Central memory CD8-positive, alpha-beta T cell (primary cell): ENCODE measurements around the gene AFG3L2.

Source experiments
- ATAC-seq: fragments of 150-1000 bp; cut with Tn5 transposase; replicated peaks from 2 replicates; pipeline ENCODE4 v1.10.0; 2022; ENCODE audit warnings: mild to moderate bottlenecking, moderate FRiP score, moderate number of reproducible peaks; ENCODE audit not compliant: poor library complexity, severe bottlenecking; ENCODE audit errors: extremely low read depth
- DNase-seq, 2 donors: peaks; one replicate each; pipeline ENCODE4 v3.0.0; 2021; ENCODE audit warnings: low spot score in 2 of 2
- H3K27ac Mint-ChIP-seq: one replicate; pipeline ENCODE4 v1.8.0; 2022; ENCODE audit warnings: low read depth, mild to moderate bottlenecking, moderate library complexity, mixed read lengths
- H3K27me3 Mint-ChIP-seq: one replicate; pipeline ENCODE4 v1.8.0; 2022; ENCODE audit warnings: mixed read lengths
- H3K36me3 Mint-ChIP-seq: one replicate; pipeline ENCODE4 v1.8.0; 2022; ENCODE audit warnings: mild to moderate bottlenecking, moderate library complexity, mixed read lengths; ENCODE audit not compliant: insufficient read depth
- H3K4me1 Mint-ChIP-seq: one replicate; pipeline ENCODE4 v1.8.0; 2022; ENCODE audit warnings: mixed read lengths
- H3K4me3 Mint-ChIP-seq: one replicate; pipeline ENCODE4 v1.8.0; 2022; ENCODE audit warnings: mild to moderate bottlenecking, moderate library complexity, mixed read lengths
- H3K9me3 Mint-ChIP-seq: one replicate; pipeline ENCODE4 v1.8.0; 2022; ENCODE audit warnings: mixed read lengths

The AFG3L2 gene

DNA sequence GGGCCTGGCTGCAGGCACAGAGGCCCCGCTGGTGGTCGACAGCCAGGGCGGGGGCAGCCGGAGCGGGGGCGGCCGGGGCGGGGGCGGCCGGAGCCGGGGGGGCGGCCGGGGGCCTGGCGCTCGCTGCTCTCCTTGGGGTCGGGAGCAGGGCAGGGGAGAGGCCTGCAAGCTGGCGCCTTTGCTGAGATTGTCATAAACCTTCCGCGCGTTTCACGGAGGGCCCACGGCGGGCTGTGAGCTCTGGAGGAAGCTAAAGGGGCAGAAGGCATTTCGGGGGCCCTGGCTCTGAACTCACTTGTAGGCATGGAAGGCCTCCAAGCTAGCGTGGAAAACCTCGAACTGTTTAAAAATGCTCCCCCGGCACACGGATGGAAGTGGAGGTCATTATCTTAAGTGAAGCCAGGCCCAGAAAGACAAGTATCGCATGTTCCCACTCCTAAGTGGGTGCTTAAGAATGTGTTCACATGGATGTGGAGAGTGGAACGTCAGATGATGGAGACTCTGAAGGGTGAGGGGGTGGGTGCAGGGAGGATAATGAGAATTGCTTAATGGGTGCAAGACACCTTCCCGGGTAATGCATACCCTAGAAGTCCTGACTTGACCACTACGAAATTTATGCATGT lies 31.3 kb upstream of the AFG3L2 start:
- peak; percentile 12 for ATAC-seq
- Mint-ChIP-seq H3K36me3 (peaks cover 4% of the 10 kb centered on the region), H3K9me3 (no peaks in the 10 kb centered on the region), H3K27me3 (peaks cover 23% of the 10 kb centered on the region), H3K4me1 (peaks cover 23% of the 10 kb centered on the region), H3K27ac (no peak overlapping the region), H3K4me3 (peak overlapping the region; percentile 79)
- DNase-seq, result no peak

DNA sequence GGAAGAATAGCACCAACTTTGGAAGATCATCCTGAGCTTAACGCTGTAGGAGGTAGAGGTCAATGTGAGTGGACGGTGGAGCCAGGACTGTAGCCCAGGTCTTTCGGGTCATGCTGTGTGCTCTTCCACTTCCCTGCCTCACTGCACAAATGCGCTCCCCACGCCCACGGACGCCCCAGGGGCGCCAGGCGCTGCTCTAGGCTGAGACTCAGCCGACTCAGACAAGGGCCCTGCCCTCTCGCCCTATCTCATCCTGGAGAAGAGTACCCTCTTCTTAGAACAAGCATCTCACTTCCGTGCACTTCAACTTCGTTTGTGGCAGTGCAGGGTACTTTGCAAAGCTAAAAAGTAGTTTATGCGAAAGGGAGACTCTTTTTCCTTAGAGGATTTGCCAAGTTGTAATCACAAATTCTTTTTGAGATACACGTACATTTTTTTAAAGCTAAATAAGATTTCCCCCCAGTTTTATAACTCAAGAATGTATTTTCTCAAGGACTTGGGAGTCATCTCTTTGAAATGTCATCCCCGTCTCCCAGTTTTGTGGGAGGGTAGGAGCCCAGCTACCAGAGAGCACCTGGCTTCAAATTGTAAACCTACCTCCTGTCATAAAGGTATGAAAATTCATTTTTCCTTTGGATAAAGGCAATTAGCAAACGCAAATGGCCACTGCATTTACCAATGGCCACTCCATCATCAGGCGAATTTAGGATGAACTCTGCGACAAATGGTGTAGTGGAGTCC lies 29.5 kb upstream of the AFG3L2 start:
- peak overlapping the region; percentile 79 for H3K4me3 Mint-ChIP-seq
- no peak for DNase-seq
- no peak overlapping the region for H3K27ac Mint-ChIP-seq
- ATAC-seq, result no peak
- H3K4me1 Mint-ChIP-seq, result peaks cover 23% of the 10 kb centered on the region
- H3K36me3 Mint-ChIP-seq, result peaks cover 2% of the 10 kb centered on the region
- no peaks in the 10 kb centered on the region for H3K9me3 Mint-ChIP-seq
- H3K27me3 Mint-ChIP-seq, result peaks cover 41% of the 10 kb centered on the region

DNA sequence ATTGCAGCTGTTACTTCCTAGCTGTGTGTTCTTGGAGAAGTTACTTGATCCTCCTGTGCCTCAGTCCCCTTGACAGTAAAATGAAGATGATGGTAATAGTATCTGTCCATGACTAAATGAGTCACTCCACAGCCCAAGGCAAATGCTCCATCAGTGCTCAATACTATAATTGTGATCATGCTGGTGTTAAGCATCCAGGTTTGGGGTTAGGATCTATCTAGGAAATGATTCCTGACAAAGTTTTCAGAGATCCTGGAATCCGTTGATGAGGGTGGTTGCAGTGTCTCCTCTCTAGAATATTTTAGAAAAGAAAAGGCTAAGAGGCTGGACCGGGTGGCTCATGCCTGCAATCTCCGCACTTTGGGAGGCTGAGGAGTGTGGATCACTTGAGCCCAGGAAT lies 28.0 kb upstream of the AFG3L2 start:
- ATAC-seq, result no peak
- Mint-ChIP-seq H3K36me3 (peaks cover 2% of the 10 kb centered on the region), H3K4me3 (no peak overlapping the region), H3K27ac (no peak overlapping the region), H3K4me1 (peaks cover 23% of the 10 kb centered on the region), H3K9me3 (no peaks in the 10 kb centered on the region), H3K27me3 (peaks cover 50% of the 10 kb centered on the region)
- no peak for DNase-seq

DNA sequence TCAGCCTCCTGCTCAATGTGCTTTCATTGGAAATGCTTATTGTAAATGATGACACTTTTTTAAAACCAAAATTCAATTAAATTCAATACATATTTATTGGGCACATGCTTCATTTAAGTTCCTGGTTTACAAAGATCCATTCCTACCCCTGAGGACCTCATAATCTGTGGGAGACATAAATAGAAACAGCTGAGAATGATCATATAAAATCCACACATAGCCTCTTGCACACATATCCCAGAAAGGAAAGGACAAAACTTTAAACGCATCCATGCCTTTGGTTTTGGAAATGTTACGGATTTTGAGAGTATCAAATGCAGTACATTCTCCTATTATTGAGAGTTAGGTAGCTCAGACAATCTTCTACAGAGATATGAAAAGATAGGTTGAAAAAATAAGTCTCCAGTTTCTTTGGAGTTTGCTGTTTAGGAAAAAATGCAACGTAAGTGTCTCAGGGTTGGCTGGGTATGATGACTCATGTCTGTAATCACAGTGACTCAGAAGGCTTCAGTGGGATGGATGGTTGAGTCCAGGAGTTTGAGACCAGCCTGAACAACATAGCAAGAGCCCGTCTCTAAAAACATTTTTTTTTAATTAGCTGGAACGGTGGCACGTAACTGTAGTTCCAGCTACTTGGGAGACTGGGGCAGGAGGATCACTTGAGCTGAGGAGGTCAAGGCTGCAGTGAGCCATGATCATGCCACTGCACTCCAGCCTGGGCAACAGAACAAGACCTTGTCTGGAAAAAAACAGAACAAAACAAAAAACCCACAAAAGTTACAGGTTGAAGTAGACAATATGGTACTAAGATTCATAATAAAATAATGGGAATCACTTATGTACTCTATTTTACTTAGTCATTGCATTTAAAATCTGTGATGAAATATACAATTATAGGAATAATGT lies 26.8 kb upstream of the AFG3L2 start:
- no peak for ATAC-seq
- DNase-seq, result no peak
- H3K4me1 Mint-ChIP-seq, result peaks cover 23% of the 10 kb centered on the region
- H3K4me3 Mint-ChIP-seq, result no peak overlapping the region
- no peaks in the 10 kb centered on the region for H3K9me3 Mint-ChIP-seq
- H3K27me3 Mint-ChIP-seq, result peaks cover 62% of the 10 kb centered on the region
- H3K36me3 Mint-ChIP-seq, result peaks cover 2% of the 10 kb centered on the region
- H3K27ac Mint-ChIP-seq, result no peak overlapping the region

DNA sequence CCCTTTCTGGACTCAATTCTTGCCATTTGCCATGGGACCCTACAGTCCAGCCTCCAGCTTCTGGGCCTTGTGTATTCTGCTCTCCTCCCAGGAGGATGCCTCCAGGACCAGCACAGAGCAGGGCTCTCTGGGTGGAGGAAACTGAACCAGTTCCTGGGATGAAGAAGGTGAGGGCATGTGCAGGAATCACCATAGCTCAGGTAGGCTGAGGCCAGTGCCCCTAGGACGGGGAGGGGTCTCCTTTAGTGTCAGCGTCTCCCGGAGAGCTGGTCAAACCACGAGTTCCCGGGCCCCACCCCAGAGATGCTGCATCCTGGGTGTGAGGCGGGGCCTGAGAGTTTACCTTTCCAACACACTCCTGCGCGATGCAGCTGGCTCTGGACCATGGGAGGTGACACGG lies 24.9 kb upstream of the AFG3L2 start:
- H3K4me1 Mint-ChIP-seq, result peaks cover 17% of the 10 kb centered on the region

DNA sequence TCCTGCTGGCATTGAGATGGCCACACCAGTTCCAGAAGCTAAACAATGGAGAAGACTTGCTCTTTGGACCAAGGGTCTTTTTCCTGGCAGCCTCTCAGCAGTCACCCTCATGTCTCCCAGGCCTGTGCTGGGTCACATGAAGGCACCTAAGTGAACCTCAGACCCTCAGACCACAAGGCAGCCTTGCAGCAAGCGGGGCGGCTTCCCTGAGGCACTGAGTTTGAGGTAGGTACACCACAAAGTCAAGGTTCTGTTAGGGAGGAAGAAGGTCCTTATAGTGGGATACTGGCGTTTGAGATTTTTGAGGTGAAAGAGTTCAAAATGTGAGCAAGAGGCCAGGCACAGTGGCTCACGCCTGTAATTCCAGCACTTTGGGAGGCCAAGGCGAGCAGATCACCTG lies 22.2 kb upstream of the AFG3L2 start:
- Mint-ChIP-seq H3K36me3 (no peaks in the 10 kb centered on the region), H3K9me3 (no peaks in the 10 kb centered on the region), H3K27me3 (peaks cover 86% of the 10 kb centered on the region), H3K27ac (no peak overlapping the region), H3K4me1 (no peaks in the 10 kb centered on the region), H3K4me3 (no peak overlapping the region)
- ATAC-seq, result no peak
- DNase-seq, result no peak

More for the DNA sequence above, 24.9 kb upstream of the AFG3L2 start:
- H3K27ac Mint-ChIP-seq, result no peak overlapping the region
- H3K9me3 Mint-ChIP-seq, result no peaks in the 10 kb centered on the region
- H3K36me3 Mint-ChIP-seq, result no peaks in the 10 kb centered on the region
- no peak overlapping the region for H3K4me3 Mint-ChIP-seq
- peaks cover 82% of the 10 kb centered on the region for H3K27me3 Mint-ChIP-seq
- no peak for DNase-seq
- no peak for ATAC-seq

DNA sequence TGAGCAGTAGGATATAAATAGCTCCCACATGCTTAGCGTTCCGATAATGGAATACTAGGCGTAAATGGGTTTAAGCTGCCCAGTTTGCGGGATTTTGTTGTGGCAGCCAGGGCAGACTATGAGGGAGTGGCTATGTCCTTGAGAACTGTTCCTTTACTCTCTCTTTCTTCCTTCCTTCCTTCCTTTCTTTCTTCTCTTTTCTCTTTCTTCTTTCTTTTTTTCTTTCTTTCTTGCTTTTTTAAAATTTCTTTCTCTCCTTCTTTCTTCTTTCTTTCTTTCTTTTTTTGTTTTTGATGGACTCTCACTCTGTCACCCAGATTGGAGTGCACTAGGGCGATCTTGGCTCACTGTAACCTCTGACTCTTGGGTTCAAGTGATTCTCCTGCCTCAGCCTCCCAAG lies 21.6 kb upstream of the AFG3L2 start:
- ATAC-seq (no peak), DNase-seq (no peak)
- H3K4me1 Mint-ChIP-seq, result no peaks in the 10 kb centered on the region
- peaks cover 86% of the 10 kb centered on the region for H3K27me3 Mint-ChIP-seq
- H3K4me3 Mint-ChIP-seq, result no peak overlapping the region
- H3K36me3 Mint-ChIP-seq, result no peaks in the 10 kb centered on the region
- no peak overlapping the region for H3K27ac Mint-ChIP-seq
- no peaks in the 10 kb centered on the region for H3K9me3 Mint-ChIP-seq

DNA sequence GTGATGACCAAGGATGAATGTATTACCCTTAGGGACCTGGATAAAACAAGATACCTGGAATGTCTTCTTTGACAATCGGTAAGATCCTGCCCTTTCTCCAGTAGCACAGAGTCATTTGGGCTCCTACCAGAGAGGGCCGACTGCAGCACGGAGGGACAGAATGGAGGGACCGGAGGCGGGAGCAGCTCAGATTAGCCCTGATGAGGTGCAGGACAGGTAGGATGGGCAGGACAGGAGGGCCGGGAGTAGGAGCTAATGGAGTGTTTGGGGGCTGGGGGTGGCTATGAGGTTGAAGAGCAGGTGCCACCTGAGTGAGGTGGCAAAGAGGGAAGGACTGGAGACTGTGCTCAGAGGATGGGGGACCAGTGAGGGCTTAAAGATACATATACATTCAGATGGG lies 20.8 kb upstream of the AFG3L2 start:
- Mint-ChIP-seq H3K9me3 (no peaks in the 10 kb centered on the region), H3K4me3 (no peak overlapping the region), H3K4me1 (no peaks in the 10 kb centered on the region), H3K36me3 (no peaks in the 10 kb centered on the region), H3K27ac (no peak overlapping the region), H3K27me3 (peaks cover 77% of the 10 kb centered on the region)
- no peak for ATAC-seq
- DNase-seq, result no peak

DNA sequence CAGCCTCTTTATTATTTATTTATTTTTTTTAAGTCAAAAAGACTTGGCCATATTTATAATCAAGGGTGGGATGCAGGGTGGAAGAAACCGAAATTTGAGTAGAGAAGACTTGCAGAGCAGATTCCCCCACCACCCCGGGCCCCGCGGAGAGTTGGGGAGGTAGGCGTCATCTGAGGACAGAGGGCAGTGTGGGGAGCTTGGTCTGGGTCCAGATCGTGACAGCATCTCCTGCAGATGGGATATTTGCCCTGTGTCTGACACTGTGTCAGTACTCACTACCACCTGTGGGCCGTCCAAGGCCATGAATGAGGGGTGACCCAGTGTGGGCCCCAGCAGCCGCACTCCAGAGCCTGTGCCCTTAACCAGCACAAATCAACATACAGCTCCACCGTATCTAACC lies 20.2 kb upstream of the AFG3L2 start:
- ATAC-seq (no peak), DNase-seq (no peak)
- peaks cover 72% of the 10 kb centered on the region for H3K27me3 Mint-ChIP-seq
- H3K36me3 Mint-ChIP-seq, result no peaks in the 10 kb centered on the region
- H3K4me3 Mint-ChIP-seq, result no peak overlapping the region
- H3K9me3 Mint-ChIP-seq, result no peaks in the 10 kb centered on the region
- no peaks in the 10 kb centered on the region for H3K4me1 Mint-ChIP-seq
- H3K27ac Mint-ChIP-seq, result no peak overlapping the region

DNA sequence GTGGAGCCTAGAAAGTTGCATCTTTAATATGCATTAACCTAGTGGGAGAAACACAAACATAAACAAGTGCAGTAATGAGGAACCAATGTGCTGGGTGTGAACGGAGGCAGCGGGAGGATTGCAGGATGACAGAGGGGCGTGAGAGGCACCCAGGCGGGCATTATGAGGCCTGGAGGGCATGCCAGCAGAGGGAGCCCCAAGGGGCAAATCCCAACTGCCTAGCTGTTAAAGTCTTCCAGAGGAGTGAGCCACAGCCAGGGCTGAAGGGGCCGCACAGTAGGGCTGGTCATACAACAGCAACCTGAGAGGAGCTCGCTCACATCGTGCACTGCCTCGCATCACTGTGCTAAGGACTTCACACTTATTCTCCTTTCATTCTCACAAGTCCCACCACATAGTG lies 17.4 kb upstream of the AFG3L2 start:
- no peak overlapping the region for H3K4me3 Mint-ChIP-seq
- H3K9me3 Mint-ChIP-seq, result no peaks in the 10 kb centered on the region
- H3K27me3 Mint-ChIP-seq, result peaks cover 50% of the 10 kb centered on the region
- no peaks in the 10 kb centered on the region for H3K4me1 Mint-ChIP-seq
- H3K27ac Mint-ChIP-seq, result no peak overlapping the region
- H3K36me3 Mint-ChIP-seq, result no peaks in the 10 kb centered on the region
- DNase-seq (no peak), ATAC-seq (no peak)

DNA sequence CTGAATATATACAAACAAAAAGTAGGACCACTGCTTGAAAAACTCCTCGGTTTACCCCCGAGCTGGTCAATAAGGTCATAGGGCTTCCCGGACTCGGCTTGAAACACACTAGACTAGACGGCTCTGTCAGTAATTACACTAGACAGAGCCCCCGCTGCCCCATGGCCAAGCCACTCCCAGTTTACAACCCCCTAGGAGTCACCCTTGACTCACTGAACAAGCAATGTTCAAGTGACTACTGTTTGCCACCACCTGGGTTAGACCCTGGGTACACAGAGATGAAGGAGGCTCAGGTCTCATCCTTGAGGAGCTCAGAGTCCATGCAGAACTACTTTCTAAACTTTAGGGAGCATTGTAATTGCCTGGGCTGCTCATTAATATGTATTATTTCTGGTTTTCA lies 17.0 kb upstream of the AFG3L2 start:
- no peaks in the 10 kb centered on the region for H3K36me3 Mint-ChIP-seq
- H3K4me1 Mint-ChIP-seq, result no peaks in the 10 kb centered on the region
- H3K9me3 Mint-ChIP-seq, result no peaks in the 10 kb centered on the region
- no peak for DNase-seq
- no peak for ATAC-seq
- no peak overlapping the region for H3K4me3 Mint-ChIP-seq
- no peak overlapping the region for H3K27ac Mint-ChIP-seq
- peaks cover 46% of the 10 kb centered on the region for H3K27me3 Mint-ChIP-seq

DNA sequence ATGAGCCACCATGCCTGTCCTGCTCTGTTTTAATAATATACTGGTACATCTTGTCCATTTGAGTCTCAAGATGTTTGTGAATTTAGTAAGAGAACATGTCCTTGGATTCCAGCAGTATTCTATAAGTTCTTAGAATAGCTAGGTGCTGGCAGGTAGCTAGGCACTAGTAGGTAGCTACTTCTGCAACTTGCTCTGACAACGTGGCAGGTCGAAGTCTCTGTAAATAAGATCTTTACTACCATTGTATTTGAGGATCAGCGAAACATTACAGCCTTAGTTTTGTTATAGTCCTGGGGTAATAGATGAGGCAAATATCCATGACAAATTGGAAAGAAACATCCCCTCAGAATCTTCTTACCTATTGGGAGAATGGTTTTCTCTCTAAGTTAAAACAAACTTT lies 16.5 kb upstream of the AFG3L2 start:
- ATAC-seq, result no peak
- Mint-ChIP-seq H3K36me3 (peaks cover 1% of the 10 kb centered on the region), H3K27ac (no peak overlapping the region), H3K4me1 (no peaks in the 10 kb centered on the region), H3K9me3 (no peaks in the 10 kb centered on the region), H3K4me3 (no peak overlapping the region), H3K27me3 (peaks cover 41% of the 10 kb centered on the region)
- no peak for DNase-seq
